Keratinocyte (primary cell): ENCODE measurements around the gene TBC1D14. TPM values are rescaled to one million over a fixed set of nuclear protein-coding genes. Genes with fewer than 3 reads are reported as not detected.

Experiments used
- DNase-seq: peaks from one replicate; pipeline ENCODE4 v3.0.0-alpha.2; 2011; ENCODE audit warnings: low read depth, missing footprints, low spot score
- FAIRE-seq: peaks from 2 replicates; lab custom pipeline; 2011; peaks lifted over from hg19 to GRCh38; lab: Jason Lieb, UNC
- H2AFZ ChIP-seq: 2 replicates; pipeline ENCODE4 v1.6.0; 2012; ENCODE audit warnings: low read length, control low read depth, inconsistent platforms; ENCODE audit not compliant: control insufficient read depth
- H3K27ac ChIP-seq: 2 replicates; pipeline ENCODE4 v1.5.1; 2011; ENCODE audit warnings: low read length; ENCODE audit not compliant: control insufficient read depth, insufficient read depth
- H3K27me3 ChIP-seq: 3 replicates; pipeline ENCODE4 v1.6.0; 2011; ENCODE audit warnings: low read length; ENCODE audit not compliant: control insufficient read depth, insufficient read depth; ENCODE audit errors: extremely low read depth
- H3K36me3 ChIP-seq, 2 experiments: 2 replicates in 1 of 2; 3 replicates in 1 of 2; pipeline ENCODE4 v1.5.1; 2011; ENCODE audit warnings: low read length in 2 of 2, mild to moderate bottlenecking in 1 of 2; ENCODE audit not compliant: control insufficient read depth in 2 of 2, insufficient read depth in 2 of 2; ENCODE audit errors: extremely low read depth in 1 of 2
- H3K4me1 ChIP-seq: 3 replicates; pipeline ENCODE4 v1.5.1; 2011; ENCODE audit warnings: low read length; ENCODE audit not compliant: control insufficient read depth, insufficient read depth; ENCODE audit errors: extremely low read depth
- H3K4me2 ChIP-seq: 3 replicates; pipeline ENCODE4 v1.6.0; 2011; ENCODE audit warnings: low read depth, low read length; ENCODE audit not compliant: control insufficient read depth, insufficient read depth; ENCODE audit errors: extremely low read depth
- H3K4me3 ChIP-seq, 3 experiments: fragments of 200-600 bp in 1 of 3; sonication (generic) in 1 of 3; 2 replicates in 2 of 3; 3 replicates in 1 of 3; pipeline ENCODE4 v1.5.1; 2011 to 2016; ENCODE audit warnings: low read length in 3 of 3, mild to moderate bottlenecking in 3 of 3, control low read depth in 2 of 3, inconsistent platforms in 1 of 3, low read depth in 1 of 3, mixed read lengths in 1 of 3, mixed run types in 1 of 3, moderate library complexity in 1 of 3; ENCODE audit not compliant: control insufficient read depth in 2 of 3, insufficient read depth in 2 of 3; ENCODE audit errors: extremely low read depth in 1 of 3
- H3K79me2 ChIP-seq: 2 replicates; pipeline ENCODE4 v1.6.0; 2012; ENCODE audit warnings: low read length; ENCODE audit not compliant: control insufficient read depth, insufficient read depth
- H3K9ac ChIP-seq: 3 replicates; pipeline ENCODE4 v1.6.0; 2011; ENCODE audit warnings: low read length; ENCODE audit not compliant: control insufficient read depth, insufficient read depth; ENCODE audit errors: extremely low read depth
- H3K9me1 ChIP-seq: 3 replicates; pipeline ENCODE4 v1.6.0; 2011; ENCODE audit warnings: low read length; ENCODE audit not compliant: control insufficient read depth, insufficient read depth; ENCODE audit errors: extremely low read depth
- H3K9me3 ChIP-seq: 2 replicates; pipeline ENCODE4 v1.5.1; 2012; ENCODE audit warnings: low read depth, low read length; ENCODE audit not compliant: control insufficient read depth
- H4K20me1 ChIP-seq: 3 replicates; pipeline ENCODE4 v1.6.0; 2011; ENCODE audit warnings: low read length; ENCODE audit not compliant: control insufficient read depth, insufficient read depth; ENCODE audit errors: extremely low read depth
- CTCF ChIP-seq, 3 experiments: IDR thresholded peaks in 1 of 3; conservative IDR thresholded peaks in 1 of 3; optimal IDR thresholded peaks in 1 of 3; 2 replicates in 2 of 3; 3 replicates in 1 of 3; pipeline versions ENCODE3 to v1.5.1; 2011; ENCODE audit warnings: low read length in 3 of 3, mild to moderate bottlenecking in 3 of 3, moderate library complexity in 2 of 3, control low read depth in 1 of 3, inconsistent platforms in 1 of 3; ENCODE audit not compliant: insufficient read depth in 2 of 3; ENCODE audit errors: extremely low read depth in 1 of 3
- EZH2 ChIP-seq: IDR thresholded peaks from one replicate; pipeline ENCODE4 v1.6.1; 2012; ENCODE audit warnings: inconsistent platforms, mild to moderate bottlenecking, low read length, moderate library complexity
- dilution Hi-C: fragments of 300-500 bp; cut with MboI; formaldehyde crosslinking; loops from one replicate; pipeline ENCODE4 v1.7.0; 2020; ENCODE audit warnings: low sequenced_read_pairs; ENCODE audit not compliant: extremely low pct_ligation_motif_present
- polyA plus RNA-seq, 5 experiments: library from polyadenylated mRNA; depleted of rRNA in 3 of 5; stranded (reverse) in 3 of 5; stranded (forward) in 1 of 5; unstranded in 1 of 5; fragments of >200 nt; gene quantifications; 1 replicate in 1 of 5; 2 replicates in 3 of 5; 3 replicates in 1 of 5; pipeline versions ENCODE4 v1.2.1 to v1.2.3, GENCODE V29; 2011 to 2012; ENCODE audit warnings: missing spikeins in 2 of 5, low read depth in 1 of 5, low replicate concordance in 1 of 5

TBC1D14 gene
- polyA plus RNA-seq, 1 donor (not counting 4 experiments of a cell fraction or from before 2014, with no cell fraction given): 55.1 TPM

- no peak overlapping the region for H3K4me2 ChIP-seq
- H3K27ac ChIP-seq: no peak overlapping the region
- no peak overlapping the region for H2AFZ ChIP-seq
- no peak overlapping the region for H3K4me3 ChIP-seq
- H3K36me3 ChIP-seq: peaks cover 17 to 23% of the 10 kb centered on the region in 2 experiments
- H3K27me3 ChIP-seq: no peaks in the 10 kb centered on the region
- H3K79me2 ChIP-seq: no peaks in the 10 kb centered on the region
- DNase-seq (no peak), FAIRE-seq (no peak)
- dilution Hi-C loops: no loop called here
- H4K20me1 ChIP-seq: no peaks in the 10 kb centered on the region
- H3K9ac ChIP-seq: no peak overlapping the region
- H3K9me1 ChIP-seq: no peaks in the 10 kb centered on the region
- TF ChIP-seq EZH2: no peak
- no peaks in the 10 kb centered on the region for H3K9me3 ChIP-seq
- peaks cover 5% of the 10 kb centered on the region for H3K4me1 ChIP-seq
Observed at GRCh38 chr4:7034262-7035081, 124.8 kb downstream of the TBC1D14 start.

GRCh38 chr4:7037425-7037824, 127.8 kb downstream of the TBC1D14 start:
- dilution Hi-C loops: no loop called here
- Histone ChIP-seq H3K4me1 (peaks cover 10% of the 10 kb centered on the region), H3K4me3 (no peak overlapping the region), H3K4me2 (no peak overlapping the region), H2AFZ (no peak overlapping the region), H4K20me1 (no peaks in the 10 kb centered on the region), H3K36me3 (peaks cover 0 to 2% of the 10 kb centered on the region in 2 experiments), H3K27ac (no peak overlapping the region), H3K9me1 (no peaks in the 10 kb centered on the region), H3K79me2 (no peaks in the 10 kb centered on the region), H3K9me3 (no peaks in the 10 kb centered on the region), H3K9ac (no peak overlapping the region), H3K27me3 (no peaks in the 10 kb centered on the region)
- DNase-seq (no peak), FAIRE-seq (no peak)
- TF ChIP-seq CTCF (optimal IDR thresholded peaks at IDR 0.05 in 1 of 3, IDR thresholded peaks at IDR 0.05 in 1 of 3, conservative IDR thresholded peaks at IDR 0.05 in 1 of 3; ENCODE audit: extremely low read depth in 1 of 3, insufficient read depth in 2 of 3, low read length in 3 of 3): peak in 1 of 3 experiments; percentile 22
- TF ChIP-seq EZH2: no peak
